OCI-LY7 (cell line): ENCODE results near the gene STIP1. TPM values are rescaled to one million over a fixed set of nuclear protein-coding genes. Genes with fewer than 3 reads are reported as not detected.

Experiments
- BruUV-seq: library from RNA; stranded (reverse); fragments of 400-500 nt; replicated peaks from 2 replicates; lab custom pipeline; 2021; lab: Mats Ljungman, UMichigan
- CTCF ChIA-PET: fragments of 300-600 bp; sonication (Branson Sonifier 250); formaldehyde crosslinking; loops from one replicate; lab custom pipeline; 2022; ENCODE audit warnings: antibody characterized with exemption; ENCODE audit not compliant: unreplicated experiment; lab: Charles Lee
- POLR2A ChIA-PET: fragments of 300-600 bp; sonication (Branson Sonifier 250); formaldehyde crosslinking; loops from one replicate; lab custom pipeline; 2022; ENCODE audit warnings: antibody characterized with exemption; lab: Charles Lee
- DNase-seq: peaks from one replicate; pipeline ENCODE4 v3.0.0-alpha.2; 2015; ENCODE audit warnings: low spot score
- H2AFZ ChIP-seq: fragments of 200-600 bp; sonication (generic), shearing (Covaris generic); 2 replicates; pipeline ENCODE4 v1.6.1; 2014; ENCODE audit warnings: mild to moderate bottlenecking, antibody characterized with exemption, low read length, moderate library complexity
- H3K27ac ChIP-seq: fragments of 200-600 bp; sonication (generic); 2 replicates; pipeline ENCODE4 v1.5.1; 2014; ENCODE audit warnings: mixed run types, low read depth, mild to moderate bottlenecking, moderate library complexity, low read length, inconsistent platforms; ENCODE audit not compliant: poor library complexity, severe bottlenecking
- H3K36me3 ChIP-seq: fragments of 200-600 bp; sonication (generic); 2 replicates; pipeline ENCODE4 v1.6.1; 2014; ENCODE audit warnings: mild to moderate bottlenecking, antibody characterized with exemption, low read length, moderate library complexity, mixed read lengths; ENCODE audit not compliant: insufficient read depth
- H3K4me1 ChIP-seq: fragments of 200-600 bp; sonication (generic); 2 replicates; pipeline ENCODE4 v1.5.1; 2014; ENCODE audit warnings: mild to moderate bottlenecking, low read length; ENCODE audit not compliant: insufficient read depth, poor library complexity, severe bottlenecking
- H3K4me2 ChIP-seq: fragments of 200-600 bp; sonication (generic); 2 replicates; pipeline ENCODE4 v1.6.1; 2014; ENCODE audit warnings: mild to moderate bottlenecking, low read length
- H3K4me3 ChIP-seq: fragments of 200-600 bp; sonication (generic); 2 replicates; pipeline ENCODE4 v1.5.1; 2014; ENCODE audit warnings: mild to moderate bottlenecking, low read depth, low read length; ENCODE audit not compliant: poor library complexity, severe bottlenecking
- H3K79me2 ChIP-seq: fragments of 200-600 bp; sonication (generic); 2 replicates; pipeline ENCODE4 v1.6.1; 2016; ENCODE audit warnings: low read depth, mild to moderate bottlenecking, low read length, moderate library complexity, mixed read lengths; ENCODE audit not compliant: insufficient read depth
- H3K9me2 ChIP-seq: fragments of 200-600 bp; sonication (generic); 2 replicates; pipeline ENCODE4 v1.6.1; 2016; ENCODE audit warnings: mild to moderate bottlenecking, low read length, mixed read lengths; ENCODE audit not compliant: insufficient read depth
- H3K9me3 ChIP-seq: fragments of 200-600 bp; sonication (generic); 2 replicates; pipeline ENCODE4 v1.6.1; 2014; ENCODE audit warnings: mild to moderate bottlenecking, mixed run types, low read length, mixed read lengths
- H4K20me1 ChIP-seq: fragments of 200-600 bp; sonication (generic); 2 replicates; pipeline ENCODE4 v1.6.1; 2014; ENCODE audit warnings: mild to moderate bottlenecking, antibody characterized with exemption, low read length, moderate library complexity, mixed read lengths; ENCODE audit not compliant: insufficient read depth
- EZH2phosphoT487 ChIP-seq: fragments of 200-600 bp; sonication (generic); IDR thresholded peaks from 2 replicates; pipeline ENCODE4 v1.6.1; 2018; ENCODE audit warnings: low read depth, borderline replicate concordance, mild to moderate bottlenecking, mixed run types, antibody characterized with exemption, low read length, moderate library complexity, mixed read lengths
- intact Hi-C: fragments of 100-400 bp; cut with micrococcal nuclease; formaldehyde crosslinking; loops from one replicate; pipeline ENCODE4 v1.10.0; 2022; ENCODE audit not compliant: unreplicated experiment
- total RNA-seq, 2 experiments: library from RNA; depleted of rRNA in 1 of 2; stranded (reverse); fragments of >200 nt in 1 of 2; shearing (Covaris generic) in 1 of 2; gene quantifications; 2 replicates each; pipeline ENCODE4 v1.2.3, GENCODE V29; 2014 to 2022
- TF ChIP-seq, protein P1 (sequence below): fragments of 200-600 bp; sonication (generic); conservative IDR thresholded peaks from 2 replicates; pipeline ENCODE4 v1.5.1; 2014; ENCODE audit warnings: mild to moderate bottlenecking, antibody characterized with exemption, low read length, moderate library complexity, mixed read lengths

STIP1 gene
- total RNA-seq, 2 experiments from 2014 or later: 240 to 271 TPM

DNA sequence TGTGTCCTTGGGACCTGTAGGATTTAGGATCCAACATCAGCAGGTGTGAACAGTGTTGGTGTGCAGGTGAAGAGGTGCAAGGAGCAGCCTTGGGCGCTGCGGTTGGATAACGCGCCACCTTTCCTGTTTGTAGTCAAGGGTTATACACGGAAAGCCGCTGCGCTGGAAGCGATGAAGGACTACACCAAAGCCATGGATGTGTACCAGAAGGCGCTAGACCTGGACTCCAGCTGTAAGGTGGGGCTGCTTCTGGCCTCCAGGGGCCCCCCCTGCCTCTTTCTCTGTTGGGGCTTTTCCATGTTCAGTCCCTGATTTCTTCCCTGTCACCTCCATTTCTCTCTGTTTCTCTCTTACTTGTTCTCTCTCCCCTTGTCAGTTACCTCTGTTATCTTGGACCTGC lies 17.0 kb downstream of the STIP1 start:
- no peaks in the 10 kb centered on the region for H3K9me2 ChIP-seq
- H3K9me3 ChIP-seq: no peaks in the 10 kb centered on the region
- CTCF ChIA-PET: no interaction called here
- no peak for DNase-seq
- H3K4me3 ChIP-seq: no peak overlapping the region
- TF ChIP-seq, protein P1, sequence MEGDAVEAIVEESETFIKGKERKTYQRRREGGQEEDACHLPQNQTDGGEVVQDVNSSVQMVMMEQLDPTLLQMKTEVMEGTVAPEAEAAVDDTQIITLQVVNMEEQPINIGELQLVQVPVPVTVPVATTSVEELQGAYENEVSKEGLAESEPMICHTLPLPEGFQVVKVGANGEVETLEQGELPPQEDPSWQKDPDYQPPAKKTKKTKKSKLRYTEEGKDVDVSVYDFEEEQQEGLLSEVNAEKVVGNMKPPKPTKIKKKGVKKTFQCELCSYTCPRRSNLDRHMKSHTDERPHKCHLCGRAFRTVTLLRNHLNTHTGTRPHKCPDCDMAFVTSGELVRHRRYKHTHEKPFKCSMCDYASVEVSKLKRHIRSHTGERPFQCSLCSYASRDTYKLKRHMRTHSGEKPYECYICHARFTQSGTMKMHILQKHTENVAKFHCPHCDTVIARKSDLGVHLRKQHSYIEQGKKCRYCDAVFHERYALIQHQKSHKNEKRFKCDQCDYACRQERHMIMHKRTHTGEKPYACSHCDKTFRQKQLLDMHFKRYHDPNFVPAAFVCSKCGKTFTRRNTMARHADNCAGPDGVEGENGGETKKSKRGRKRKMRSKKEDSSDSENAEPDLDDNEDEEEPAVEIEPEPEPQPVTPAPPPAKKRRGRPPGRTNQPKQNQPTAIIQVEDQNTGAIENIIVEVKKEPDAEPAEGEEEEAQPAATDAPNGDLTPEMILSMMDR: no peak
- no peak for TF ChIP-seq EZH2phosphoT487
- H3K27ac ChIP-seq: no peak overlapping the region
- POLR2A ChIA-PET: no interaction called here
- intact Hi-C loops: loop anchor here (5.0 kb wide), 1 partner anchor 84 kb away; the partner anchor contains the start of gene GPR137
- H3K4me1 ChIP-seq: peaks cover 27% of the 10 kb centered on the region
- peaks cover 71% of the 10 kb centered on the region for H3K36me3 ChIP-seq
- H4K20me1 ChIP-seq: no peaks in the 10 kb centered on the region
- no TSS peak for BruUV-seq
- H3K4me2 ChIP-seq: no peak overlapping the region
- H2AFZ ChIP-seq: no peak overlapping the region
- peaks cover 10% of the 10 kb centered on the region; the same call in 1 of the 2 replicates for H3K79me2 ChIP-seq

DNA sequence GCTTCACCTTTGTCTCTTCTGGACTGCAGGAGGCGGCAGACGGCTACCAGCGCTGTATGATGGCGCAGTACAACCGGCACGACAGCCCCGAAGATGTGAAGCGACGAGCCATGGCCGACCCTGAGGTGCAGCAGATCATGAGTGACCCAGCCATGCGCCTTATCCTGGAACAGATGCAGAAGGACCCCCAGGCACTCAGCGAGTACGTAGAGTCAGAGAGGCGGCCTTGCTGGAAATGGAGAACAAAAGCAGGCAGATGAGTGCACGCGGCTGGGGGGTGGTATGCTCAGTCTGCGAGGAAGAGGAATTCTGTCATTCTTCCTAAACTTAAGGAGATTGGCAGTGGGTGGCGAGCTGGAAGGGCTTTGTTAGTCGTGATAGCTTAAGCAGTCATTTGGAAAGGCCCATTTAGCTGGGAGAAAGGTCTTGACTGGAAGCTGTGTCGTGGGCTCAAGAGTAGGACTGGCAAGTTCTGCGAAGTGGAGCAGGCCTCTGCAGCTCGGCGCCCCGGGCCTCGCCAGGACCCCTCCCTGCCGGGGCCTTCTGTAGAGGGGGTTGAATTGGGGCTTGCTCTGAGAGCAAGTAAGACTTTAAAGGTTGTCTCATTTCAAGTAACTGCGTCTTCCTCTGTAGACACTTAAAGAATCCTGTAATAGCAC lies 17.6 kb downstream of the STIP1 start:
- CTCF ChIA-PET: interaction anchor here (1.0 kb wide), 1 partner anchor 39 kb away, joined by 3 read pairs; no protein-coding TSS in a partner anchor
- Histone ChIP-seq H3K4me2 (no peak overlapping the region), H3K36me3 (peaks cover 77% of the 10 kb centered on the region), H3K4me3 (no peak overlapping the region), H3K9me3 (no peaks in the 10 kb centered on the region), H3K4me1 (peaks cover 32% of the 10 kb centered on the region), H3K79me2 (peaks cover 16% of the 10 kb centered on the region; the same call in 1 of the 2 replicates), H2AFZ (no peak overlapping the region), H3K27ac (no peak overlapping the region), H4K20me1 (no peaks in the 10 kb centered on the region), H3K9me2 (no peaks in the 10 kb centered on the region)
- DNase-seq: no peak
- no TSS peak for BruUV-seq
- intact Hi-C loops: loop anchor here (1.0 to 5.0 kb wide), 3 partner anchors 66 to 101 kb away; partner anchors contain the start of gene GPR137
- TF ChIP-seq, protein P1: no peak
- no peak for TF ChIP-seq EZH2phosphoT487
- POLR2A ChIA-PET: interaction anchor here (1.1 to 4.2 kb wide), 2 partner anchors 18 to 20 kb away, joined by 4 to 28 read pairs; partner anchors contain the start of gene STIP1
